Endodermal cell (in vitro differentiated cells): ENCODE results near the gene ADSL. TPM values are rescaled to one million over a fixed set of nuclear protein-coding genes. Genes with fewer than 3 reads are reported as not detected.

Experiments
- DNase-seq: peaks from one replicate; pipeline ENCODE4 v3.0.0-alpha.2; 2017
- H3K27ac ChIP-seq: 2 replicates; pipeline ENCODE4 v1.5.1; 2013; ENCODE audit warnings: mild to moderate bottlenecking, low read depth, low read length, moderate library complexity
- H3K27me3 ChIP-seq: 2 replicates; pipeline ENCODE4 v1.6.1; 2013; ENCODE audit warnings: mild to moderate bottlenecking, low read length, moderate library complexity; ENCODE audit not compliant: insufficient read depth, control insufficient read depth, poor library complexity, severe bottlenecking
- H3K36me3 ChIP-seq: 2 replicates; pipeline ENCODE4 v1.7.0; 2013; ENCODE audit warnings: mild to moderate bottlenecking, low read length, moderate library complexity; ENCODE audit not compliant: control insufficient read depth, insufficient read depth
- H3K4me1 ChIP-seq: one replicate; pipeline ENCODE4 v1.7.0; 2013; ENCODE audit warnings: low read length; ENCODE audit not compliant: control insufficient read depth, insufficient read depth
- H3K4me3 ChIP-seq: 2 replicates; pipeline ENCODE4 v1.5.1; 2013; ENCODE audit warnings: mild to moderate bottlenecking, low read length, moderate library complexity
- H3K9ac ChIP-seq: 2 replicates; pipeline ENCODE4 v1.6.1; 2013; ENCODE audit warnings: mild to moderate bottlenecking, low read length, moderate library complexity; ENCODE audit not compliant: poor library complexity, severe bottlenecking; ENCODE audit errors: extremely low read depth
- H3K9me3 ChIP-seq: 2 replicates; pipeline ENCODE4 v1.6.1; 2013; ENCODE audit warnings: mild to moderate bottlenecking, low read length, moderate library complexity; ENCODE audit not compliant: control insufficient read depth
- H3K27ac Mint-ChIP-seq: 2 replicates; pipeline ENCODE4 v1.8.0; 2020; ENCODE audit warnings: mixed read lengths
- H3K27me3 Mint-ChIP-seq: 2 replicates; pipeline ENCODE4 v1.8.0; 2021; ENCODE audit warnings: mild to moderate bottlenecking, mixed read lengths; ENCODE audit not compliant: insufficient read depth
- H3K36me3 Mint-ChIP-seq: 2 replicates; pipeline ENCODE4 v1.8.0; 2020; ENCODE audit warnings: low read depth, mixed read lengths
- H3K4me1 Mint-ChIP-seq: 2 replicates; pipeline ENCODE4 v1.8.0; 2020; ENCODE audit warnings: mixed read lengths
- H3K4me3 Mint-ChIP-seq: 2 replicates; pipeline ENCODE4 v1.8.0; 2020; ENCODE audit warnings: mild to moderate bottlenecking, moderate library complexity, mixed read lengths
- H3K9me3 Mint-ChIP-seq: 2 replicates; pipeline ENCODE4 v1.8.0; 2020; ENCODE audit warnings: mild to moderate bottlenecking, mixed read lengths
- WGBS, 2 experiments: methylation state at CpG; one replicate each; pipeline versions ENCODE4 v1.1.5 to v1.1.7; 2013; ENCODE audit warnings: missing lambda C conversion rate in 2 of 2, mixed read lengths in 1 of 2; ENCODE audit not compliant: insufficient coverage in 1 of 2, insufficient read length in 1 of 2; 5-methylcytosine and 5-hydroxymethylcytosine counted together
- total RNA-seq, 2 donors: library from RNA; stranded (reverse); fragmentation: NEBNext Ultra II Directional in 1 of 2; extraction: Animal tissue kit (Norgen Biotek cat#: 25700) in 1 of 2; gene quantifications; 2 replicates in 1 of 2; 3 replicates in 1 of 2; pipeline ENCODE4 v1.2.1, GENCODE V29; 2021
- TF ChIP-seq, protein P1 (sequence below): fragments of 200-600 bp; sonication (generic); conservative IDR thresholded peaks from 2 replicates; pipeline ENCODE4 v1.5.0; 2021; ENCODE audit warnings: antibody characterized with exemption, mild to moderate bottlenecking

The ADSL gene
- total RNA-seq, 2 donors from 2014 or later = 107 to 118 TPM

DNA sequence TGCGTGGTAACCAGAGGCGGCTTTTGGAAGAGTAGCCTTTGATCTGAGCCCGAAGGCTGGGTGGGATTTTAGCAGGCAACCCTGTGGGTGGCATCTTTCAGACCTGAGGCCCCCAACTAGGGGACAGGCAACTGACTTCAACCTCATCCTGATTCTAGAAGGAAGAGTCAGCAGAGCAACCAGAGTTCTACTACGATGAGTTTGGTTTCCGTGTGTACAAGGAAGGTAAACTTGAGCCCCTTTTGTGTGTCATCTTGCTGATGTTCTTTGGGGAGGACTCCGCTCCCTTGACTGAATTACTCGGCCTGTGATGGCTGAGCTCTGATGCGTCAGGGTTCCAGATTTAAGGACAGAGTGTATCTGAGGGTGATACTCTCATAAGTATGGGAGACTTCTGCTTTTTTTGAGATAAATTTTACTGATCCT is 55.7 kb downstream of the ADSL start:
- Mint-ChIP-seq H3K9me3 (no peaks in the 10 kb centered on the region), H3K4me3 (no peak overlapping the region), H3K27me3 (no peaks in the 10 kb centered on the region), H3K4me1 (peaks cover 5% of the 10 kb centered on the region), H3K36me3 (peaks cover 42% of the 10 kb centered on the region), H3K27ac (no peak overlapping the region)
- H3K27ac ChIP-seq = no peak overlapping the region
- TF ChIP-seq, protein P1, sequence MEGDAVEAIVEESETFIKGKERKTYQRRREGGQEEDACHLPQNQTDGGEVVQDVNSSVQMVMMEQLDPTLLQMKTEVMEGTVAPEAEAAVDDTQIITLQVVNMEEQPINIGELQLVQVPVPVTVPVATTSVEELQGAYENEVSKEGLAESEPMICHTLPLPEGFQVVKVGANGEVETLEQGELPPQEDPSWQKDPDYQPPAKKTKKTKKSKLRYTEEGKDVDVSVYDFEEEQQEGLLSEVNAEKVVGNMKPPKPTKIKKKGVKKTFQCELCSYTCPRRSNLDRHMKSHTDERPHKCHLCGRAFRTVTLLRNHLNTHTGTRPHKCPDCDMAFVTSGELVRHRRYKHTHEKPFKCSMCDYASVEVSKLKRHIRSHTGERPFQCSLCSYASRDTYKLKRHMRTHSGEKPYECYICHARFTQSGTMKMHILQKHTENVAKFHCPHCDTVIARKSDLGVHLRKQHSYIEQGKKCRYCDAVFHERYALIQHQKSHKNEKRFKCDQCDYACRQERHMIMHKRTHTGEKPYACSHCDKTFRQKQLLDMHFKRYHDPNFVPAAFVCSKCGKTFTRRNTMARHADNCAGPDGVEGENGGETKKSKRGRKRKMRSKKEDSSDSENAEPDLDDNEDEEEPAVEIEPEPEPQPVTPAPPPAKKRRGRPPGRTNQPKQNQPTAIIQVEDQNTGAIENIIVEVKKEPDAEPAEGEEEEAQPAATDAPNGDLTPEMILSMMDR = no peak
- H3K27me3 ChIP-seq = no peaks in the 10 kb centered on the region
- no peaks in the 10 kb centered on the region for H3K9me3 ChIP-seq
- no peak for DNase-seq
- H3K4me1 ChIP-seq = no peaks in the 10 kb centered on the region
- H3K36me3 ChIP-seq = peaks cover 29% of the 10 kb centered on the region
- no peak overlapping the region for H3K9ac ChIP-seq
- H3K4me3 ChIP-seq = no peak overlapping the region
- 89 to 91% methylated on average over 7 to 8 of the region's 8 CpGs for WGBS, 2 experiments

- H3K9me3 Mint-ChIP-seq = no peaks in the 10 kb centered on the region
- H3K4me3 Mint-ChIP-seq = no peak overlapping the region
- TF ChIP-seq, protein P1 = no peak
- Histone ChIP-seq H3K9ac (no peak overlapping the region), H3K4me3 (no peak overlapping the region), H3K27me3 (no peaks in the 10 kb centered on the region), H3K27ac (no peak overlapping the region), H3K4me1 (no peaks in the 10 kb centered on the region), H3K9me3 (no peaks in the 10 kb centered on the region), H3K36me3 (peaks cover 34% of the 10 kb centered on the region)
- WGBS, 2 experiments = 94 to 100% methylated on average over 2 to 3 of the region's 3 CpGs
- H3K27me3 Mint-ChIP-seq = no peaks in the 10 kb centered on the region
- H3K27ac Mint-ChIP-seq = no peak overlapping the region
- H3K4me1 Mint-ChIP-seq = no peaks in the 10 kb centered on the region
- DNase-seq = no peak
- H3K36me3 Mint-ChIP-seq = peaks cover 46% of the 10 kb centered on the region
Observed at GRCh38 chr22:40403141-40403540, 56.8 kb downstream of the ADSL start.

- H3K9me3 ChIP-seq = no peaks in the 10 kb centered on the region
- TF ChIP-seq, protein P1 = no peak
- H3K9ac ChIP-seq = no peak overlapping the region
- H3K4me1 ChIP-seq = no peaks in the 10 kb centered on the region
- no peaks in the 10 kb centered on the region for H3K9me3 Mint-ChIP-seq
- H3K36me3 ChIP-seq = peaks cover 34% of the 10 kb centered on the region
- no peak overlapping the region for H3K4me3 Mint-ChIP-seq
- peak overlapping the region; percentile 78 for H3K27ac Mint-ChIP-seq
- no peaks in the 10 kb centered on the region for H3K4me1 Mint-ChIP-seq
- no peak for DNase-seq
- no peak overlapping the region for H3K4me3 ChIP-seq
- H3K27ac ChIP-seq = no peak overlapping the region
- H3K27me3 ChIP-seq = no peaks in the 10 kb centered on the region
- H3K36me3 Mint-ChIP-seq = peaks cover 46% of the 10 kb centered on the region
- H3K27me3 Mint-ChIP-seq = no peaks in the 10 kb centered on the region
- WGBS, 2 experiments = 95 to 100% methylated on average over 1 to 7 of the region's 7 CpGs
Observed at GRCh38 chr22:40403651-40404050, 57.4 kb downstream of the ADSL start.
